ENCODE results near the gene SUN1. TPM values are rescaled to one million over a fixed set of nuclear protein-coding genes. Genes with fewer than 3 reads are reported as not detected.
"Not testable (repeated sequence)": the region's sequence is repeated elsewhere in the genome, so short reads cannot be mapped to it uniquely, and the experiment has no call there.

SUN1 gene
- total RNA-seq, 1 donor from 2014 or later, result 208 TPM

DNA sequence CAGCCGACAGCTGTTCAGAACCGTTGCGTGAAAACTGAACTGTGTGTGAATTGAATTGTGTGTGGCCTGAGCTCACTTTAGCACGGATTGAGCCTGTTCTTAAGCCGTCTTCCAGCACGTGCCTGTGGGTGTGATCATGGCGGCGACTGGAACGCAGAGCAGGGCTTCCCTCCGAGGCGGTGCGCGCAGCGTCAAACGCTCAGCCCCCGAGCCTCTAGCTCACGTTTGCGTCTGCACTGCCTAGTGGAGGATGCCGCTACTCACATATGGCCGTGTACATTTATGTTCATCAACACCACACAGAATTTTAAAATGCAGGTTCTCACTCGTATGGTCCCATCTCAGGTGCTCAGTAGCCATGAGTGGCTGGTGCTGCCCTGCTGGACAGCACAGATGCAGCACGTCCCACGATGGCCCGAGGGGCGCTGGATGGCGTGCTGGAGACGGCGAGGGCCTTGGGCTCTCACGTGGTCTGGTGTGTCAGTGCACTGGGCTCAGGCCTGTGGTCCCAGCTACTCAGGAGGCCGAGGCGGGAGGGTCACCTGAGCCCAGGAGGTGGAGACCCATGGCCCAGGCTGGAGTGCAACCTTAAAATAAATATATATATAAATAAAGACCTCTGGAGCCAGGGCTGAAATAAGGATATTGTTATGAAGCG, 22.0 kb downstream of the SUN1 start:
- DNase-seq (ENCODE audit: extremely low read depth, low read depth, low spot score), result no peak

DNA sequence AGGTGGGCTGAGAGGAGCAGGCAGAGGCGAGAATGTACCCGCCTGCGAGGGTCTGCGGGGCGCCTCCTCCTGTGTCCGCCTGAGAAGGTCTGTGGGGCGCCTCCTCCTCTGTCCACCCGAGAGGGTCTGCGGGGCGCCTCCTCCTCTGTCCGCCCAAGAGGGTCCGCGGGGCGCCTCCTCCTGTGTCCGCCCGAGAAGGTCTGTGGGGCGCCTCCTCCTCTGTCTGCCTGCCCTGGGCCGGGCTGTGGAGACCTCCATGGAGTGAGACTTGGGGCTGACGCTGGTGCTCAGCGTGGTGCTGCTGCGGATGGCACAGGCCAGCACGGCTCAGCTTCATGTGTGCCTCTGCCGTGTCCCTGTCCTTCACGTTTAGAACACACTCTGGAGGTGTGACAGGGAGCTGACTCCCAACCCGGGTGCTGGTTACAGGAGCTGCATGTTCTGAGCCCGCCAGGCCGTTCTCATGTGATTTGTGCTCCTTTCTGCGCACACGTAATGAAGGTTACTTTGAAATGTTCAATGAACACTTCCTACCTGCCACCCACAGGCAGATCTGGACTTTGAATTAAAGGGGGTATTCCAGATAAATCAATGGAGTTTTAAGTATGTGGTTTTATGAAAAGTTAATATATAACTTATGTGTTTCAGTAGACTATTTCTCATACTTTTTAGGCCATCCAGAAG, 23.6 kb downstream of the SUN1 start:
- DNase-seq (ENCODE audit: extremely low read depth, low read depth, low spot score), result no peak

- no peak for DNase-seq (ENCODE audit: extremely low read depth, low read depth, low spot score)
Observed at GRCh38 chr7:856444-857095, 24.3 kb downstream of the SUN1 start.

DNA sequence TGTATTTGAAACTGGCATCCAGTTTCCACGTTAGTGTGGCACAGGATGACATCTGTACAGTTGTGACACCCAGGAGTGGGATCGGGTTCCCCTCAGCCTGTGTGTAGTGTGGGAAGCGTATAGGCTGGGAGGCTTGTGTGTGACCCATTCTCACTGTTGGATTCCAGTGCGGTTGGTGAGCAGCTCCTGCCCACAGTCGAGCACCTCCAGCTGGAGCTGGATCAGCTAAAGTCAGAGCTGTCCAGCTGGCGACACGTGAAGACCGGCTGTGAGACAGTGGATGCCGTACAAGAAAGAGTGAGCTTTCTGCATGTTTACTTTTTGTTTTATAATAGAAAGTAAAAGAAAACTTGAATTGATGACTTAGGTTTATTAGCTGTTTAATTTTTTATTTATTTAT, 25.4 kb downstream of the SUN1 start:
- no peak for DNase-seq (ENCODE audit: extremely low read depth, low read depth, low spot score)

GRCh38 chr7:859359-860030, 27.2 kb downstream of the SUN1 start:
- DNase-seq (ENCODE audit: extremely low read depth, low read depth, low spot score), result no peak

DNA sequence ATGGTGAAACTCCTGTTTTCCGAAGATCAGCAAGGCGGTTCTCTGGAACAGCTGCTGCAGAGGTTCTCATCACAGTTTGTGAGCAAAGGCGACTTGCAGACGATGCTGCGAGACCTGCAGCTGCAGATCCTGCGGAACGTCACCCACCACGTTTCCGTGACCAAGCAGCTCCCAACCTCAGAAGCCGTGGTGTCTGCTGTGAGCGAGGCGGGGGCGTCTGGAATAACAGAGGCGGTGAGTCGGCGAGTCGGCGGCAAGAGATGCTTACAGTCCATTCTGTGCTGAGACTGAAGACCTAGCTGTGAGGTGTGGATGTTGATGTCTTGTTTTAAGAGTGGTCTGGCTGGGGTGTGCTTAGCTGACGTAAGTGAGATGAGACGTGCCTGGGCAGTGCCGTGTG, 27.9 kb downstream of the SUN1 start:
- no peak for DNase-seq (ENCODE audit: extremely low read depth, low read depth, low spot score)

DNA sequence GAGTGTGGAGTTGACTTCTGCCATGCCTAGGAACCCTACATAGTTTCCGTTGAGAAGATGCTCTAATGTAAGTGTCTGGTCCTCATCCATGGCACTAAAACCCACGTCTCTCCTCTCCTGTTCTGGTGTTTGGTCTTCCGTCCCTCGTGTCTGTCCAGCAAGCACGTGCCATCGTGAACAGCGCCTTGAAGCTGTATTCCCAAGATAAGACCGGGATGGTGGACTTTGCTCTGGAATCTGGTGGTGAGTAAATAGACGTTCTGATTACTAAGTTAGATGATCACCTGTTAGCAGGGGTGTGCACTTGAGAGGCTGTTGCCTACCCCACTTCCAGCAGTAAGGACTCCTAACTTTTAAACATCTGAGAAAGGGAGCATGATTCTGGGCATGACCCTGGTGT, 28.9 kb downstream of the SUN1 start:
- no peak for DNase-seq (ENCODE audit: extremely low read depth, low read depth, low spot score)

DNA sequence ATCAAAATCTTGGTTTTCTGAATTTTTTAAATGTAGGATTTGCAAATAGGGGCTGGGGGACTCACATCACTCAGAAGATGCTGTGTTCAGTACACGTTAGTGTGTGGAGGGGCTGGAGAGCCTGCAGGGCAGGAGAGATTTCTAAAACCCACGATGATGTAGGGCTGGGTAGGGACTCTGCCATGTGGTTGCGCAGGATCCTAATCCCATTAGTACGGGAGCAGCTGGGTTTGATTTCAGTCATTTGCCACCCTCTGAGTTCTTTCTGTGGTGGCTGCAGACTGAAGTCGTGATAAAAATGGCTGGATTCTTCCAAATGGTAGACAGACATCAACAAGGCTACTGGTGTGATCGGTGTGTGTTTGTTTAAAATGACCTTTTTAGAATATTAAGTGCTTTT, 29.9 kb downstream of the SUN1 start:
- no peak for DNase-seq (ENCODE audit: extremely low read depth, low read depth, low spot score)

DNA sequence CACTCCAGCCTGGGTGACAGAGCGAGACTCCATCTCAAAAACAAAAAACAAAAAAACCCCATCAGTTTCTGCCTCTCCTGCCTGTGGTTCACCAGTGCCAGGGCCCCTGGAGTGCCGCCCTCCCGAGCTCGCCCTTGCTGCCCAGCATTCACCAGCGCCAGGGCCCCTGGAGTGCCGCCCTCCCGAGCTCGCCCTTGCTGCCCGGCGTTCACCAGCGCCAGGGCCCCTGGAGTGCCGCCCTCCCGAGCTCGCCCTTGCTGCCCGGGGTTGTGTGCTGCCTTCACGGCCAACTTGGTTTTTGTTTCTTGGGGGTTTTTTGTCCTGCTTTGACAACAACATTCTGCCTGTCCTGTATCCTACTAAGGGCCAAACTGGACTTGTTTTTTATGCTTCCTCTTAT, 30.8 kb downstream of the SUN1 start:
- DNase-seq (ENCODE audit: extremely low read depth, low read depth, low spot score), result no peak

- DNase-seq (ENCODE audit: extremely low read depth, low read depth, low spot score), result no peak
Observed at GRCh38 chr7:865921-866320, 33.6 kb downstream of the SUN1 start.

- no peak for DNase-seq (ENCODE audit: extremely low read depth, low read depth, low spot score)
Observed at GRCh38 chr7:867001-867405, 34.7 kb downstream of the SUN1 start.

- DNase-seq (ENCODE audit: extremely low read depth, low read depth, low spot score), result no peak
Observed at GRCh38 chr7:867406-868188, 35.3 kb downstream of the SUN1 start.

DNA sequence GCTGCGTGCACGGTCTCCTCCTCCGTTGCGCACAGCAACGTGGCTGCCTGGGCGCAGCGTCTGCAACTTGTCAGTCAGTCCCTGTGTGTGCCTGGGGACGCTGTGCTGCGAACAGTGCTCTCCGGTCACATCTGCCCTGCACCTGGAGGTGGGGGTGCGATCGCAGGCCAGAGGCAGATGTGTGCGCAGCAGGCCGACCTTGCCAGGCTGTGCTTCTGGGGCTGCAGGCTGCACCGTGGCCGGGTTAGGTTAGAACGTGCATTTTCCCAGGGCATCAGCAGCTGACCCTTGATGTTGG, 35.9 kb downstream of the SUN1 start:
- no peak for DNase-seq (ENCODE audit: extremely low read depth, low read depth, low spot score)

GRCh38 chr7:869348-869747, 37.1 kb downstream of the SUN1 start:
- no peak for DNase-seq (ENCODE audit: extremely low read depth, low read depth, low spot score)

- no peak for DNase-seq (ENCODE audit: extremely low read depth, low read depth, low spot score)
Observed at GRCh38 chr7:871900-872537, 39.7 kb downstream of the SUN1 start.

DNA sequence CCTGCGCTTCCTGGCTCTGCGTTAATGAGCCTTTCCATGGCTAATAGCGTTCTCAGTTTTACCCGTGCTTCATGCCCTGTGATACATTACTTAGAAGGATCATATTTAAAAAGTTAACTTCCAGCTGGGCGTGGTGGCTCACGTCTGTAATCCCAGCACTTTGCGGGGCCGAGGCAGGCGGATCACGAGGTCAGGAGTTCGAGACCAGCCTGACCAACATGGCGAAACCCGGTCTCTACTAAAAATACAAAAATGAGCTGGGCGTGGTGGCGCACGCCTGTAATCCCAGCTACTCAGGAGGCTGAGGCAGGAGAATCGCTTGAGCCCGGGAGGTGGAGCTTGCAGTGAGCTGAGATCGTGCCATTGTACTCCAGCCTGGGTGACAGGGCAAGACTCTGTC, 40.4 kb downstream of the SUN1 start:
- not testable (repeated sequence) for DNase-seq (ENCODE audit: extremely low read depth, low read depth, low spot score)

DNA sequence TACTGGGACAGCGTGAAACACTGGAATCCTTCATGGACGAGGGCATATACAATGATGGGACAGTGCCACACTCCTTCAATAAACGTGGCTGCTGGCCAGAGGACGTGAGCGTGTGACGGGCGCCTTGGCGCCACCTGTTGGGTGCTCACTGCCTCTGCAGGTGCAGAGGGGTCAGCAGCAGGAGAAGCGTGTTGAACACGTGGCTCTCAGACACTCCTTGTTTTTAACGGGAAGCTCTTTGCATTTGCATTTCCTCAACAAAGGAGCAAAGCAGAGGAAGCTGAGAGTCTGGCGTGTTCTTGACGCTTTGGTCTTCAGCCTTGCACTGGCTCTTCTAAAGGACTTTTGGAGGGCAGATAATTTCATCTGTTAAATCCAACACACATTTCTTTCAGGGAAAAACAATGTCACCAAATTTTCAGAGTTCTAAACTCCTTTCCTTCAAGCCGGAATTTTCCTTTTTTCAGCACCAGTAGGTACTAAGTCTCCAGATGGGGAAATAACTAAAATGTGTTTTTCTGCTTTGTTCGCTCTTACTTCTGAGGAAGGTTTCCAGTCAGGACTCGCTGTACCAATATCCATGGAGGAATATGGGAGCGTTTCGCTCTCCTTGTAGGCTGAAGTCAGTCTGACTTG, 41.2 kb downstream of the SUN1 start:
- peak; percentile 55 for DNase-seq (ENCODE audit: extremely low read depth, low read depth, low spot score)

GRCh38 chr7:874031-874749, 41.9 kb downstream of the SUN1 start:
- DNase-seq (ENCODE audit: extremely low read depth, low read depth, low spot score), result no peak

DNA sequence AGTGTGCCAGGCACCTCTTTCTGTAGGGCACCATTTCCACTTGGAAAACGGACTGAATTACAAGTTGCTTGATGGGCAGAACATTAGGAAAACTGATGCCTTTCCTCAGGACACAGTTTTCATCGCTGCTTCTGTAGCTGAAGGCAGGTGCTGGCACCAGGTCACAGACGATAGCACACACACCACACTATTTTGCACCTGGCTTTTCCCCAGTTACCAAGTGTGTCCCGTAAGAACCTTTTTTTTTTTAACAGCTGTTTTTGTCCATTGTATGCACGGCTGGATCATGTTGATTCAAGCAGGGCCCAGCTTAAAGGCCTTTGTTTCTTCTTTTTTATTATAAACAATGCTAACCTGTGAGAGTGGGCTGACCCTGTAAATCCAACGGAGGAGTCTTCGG, 42.8 kb downstream of the SUN1 start:
- no peak for DNase-seq (ENCODE audit: extremely low read depth, low read depth, low spot score)
